ENCODE results near the gene NR6A1. TPM values are rescaled to one million over a fixed set of nuclear protein-coding genes. Genes with fewer than 3 reads are reported as not detected.

Gene NR6A1
- polyA plus RNA-seq, 2 donors = 0.68 to 1.4 TPM

GRCh38 chr9:124809741-124810500 is 38.8 kb upstream of the NR6A1 start:
- 93 to 94% methylated on average over 60 of the region's 60 CpGs for WGBS, 2 donors
- peaks cover 0 to 21% of the 10 kb centered on the region in 2 donors for H3K4me1 ChIP-seq (ENCODE audit: control insufficient read depth in 2 of 2, insufficient read depth in 2 of 2, low read length in 1 of 2)
- no peak overlapping the region for H3K4me3 ChIP-seq (ENCODE audit: low read depth in 1 of 2, low read length in 2 of 2)
- H3K27ac ChIP-seq (ENCODE audit: low read depth in 2 of 2, low read length in 1 of 2) = peak overlapping the region; percentile 66 to 87
- peaks cover 0 to 3% of the 10 kb centered on the region in 2 donors for H3K36me3 ChIP-seq (ENCODE audit: control insufficient read depth in 2 of 2, insufficient read depth in 2 of 2, low read length in 1 of 2)
- H3K9me3 ChIP-seq (ENCODE audit: control insufficient read depth in 2 of 2, insufficient read depth in 1 of 2, low read depth in 1 of 2, low read length in 1 of 2) = no peaks in the 10 kb centered on the region
- no peaks in the 10 kb centered on the region for H3K27me3 ChIP-seq (ENCODE audit: control insufficient read depth in 1 of 2, insufficient read depth in 2 of 2, low read length in 2 of 2)

- Histone ChIP-seq H3K27ac (ENCODE audit: low read depth in 2 of 2, low read length in 1 of 2) (no peak overlapping the region), H3K9me3 (ENCODE audit: control insufficient read depth in 2 of 2, insufficient read depth in 1 of 2, low read depth in 1 of 2, low read length in 1 of 2) (no peaks in the 10 kb centered on the region), H3K4me3 (ENCODE audit: low read depth in 1 of 2, low read length in 2 of 2) (no peak overlapping the region), H3K36me3 (ENCODE audit: control insufficient read depth in 2 of 2, insufficient read depth in 2 of 2, low read length in 1 of 2) (peaks cover 0 to 3% of the 10 kb centered on the region in 2 donors), H3K27me3 (ENCODE audit: control insufficient read depth in 1 of 2, insufficient read depth in 2 of 2, low read length in 2 of 2) (no peaks in the 10 kb centered on the region), H3K4me1 (ENCODE audit: control insufficient read depth in 2 of 2, insufficient read depth in 2 of 2, low read length in 1 of 2) (peaks cover 0 to 21% of the 10 kb centered on the region in 2 donors)
- 90 to 93% methylated on average over 6 of the region's 6 CpGs for WGBS, 2 donors
Observed at GRCh38 chr9:124809211-124809610, 38.1 kb upstream of the NR6A1 start.

GRCh38 chr9:124808246-124808956 is 37.3 kb upstream of the NR6A1 start:
- WGBS, 2 donors = 83 to 88% methylated on average over 12 of the region's 12 CpGs
- Histone ChIP-seq H3K27me3 (ENCODE audit: control insufficient read depth in 1 of 2, insufficient read depth in 2 of 2, low read length in 2 of 2) (no peaks in the 10 kb centered on the region), H3K36me3 (ENCODE audit: control insufficient read depth in 2 of 2, insufficient read depth in 2 of 2, low read length in 1 of 2) (peaks cover 0 to 3% of the 10 kb centered on the region in 2 donors), H3K4me3 (ENCODE audit: low read depth in 1 of 2, low read length in 2 of 2) (no peak overlapping the region), H3K27ac (ENCODE audit: low read depth in 2 of 2, low read length in 1 of 2) (no peak overlapping the region), H3K9me3 (ENCODE audit: control insufficient read depth in 2 of 2, insufficient read depth in 1 of 2, low read depth in 1 of 2, low read length in 1 of 2) (no peaks in the 10 kb centered on the region), H3K4me1 (ENCODE audit: control insufficient read depth in 2 of 2, insufficient read depth in 2 of 2, low read length in 1 of 2) (peaks cover 0 to 20% of the 10 kb centered on the region in 2 donors)

GRCh38 chr9:124805186-124805585 is 34.1 kb upstream of the NR6A1 start:
- Histone ChIP-seq H3K4me3 (ENCODE audit: low read depth in 1 of 2, low read length in 2 of 2) (no peak overlapping the region), H3K27me3 (ENCODE audit: control insufficient read depth in 1 of 2, insufficient read depth in 2 of 2, low read length in 2 of 2) (no peaks in the 10 kb centered on the region), H3K36me3 (ENCODE audit: control insufficient read depth in 2 of 2, insufficient read depth in 2 of 2, low read length in 1 of 2) (peaks cover 0 to 3% of the 10 kb centered on the region in 2 donors), H3K27ac (ENCODE audit: low read depth in 2 of 2, low read length in 1 of 2) (no peak overlapping the region), H3K4me1 (ENCODE audit: control insufficient read depth in 2 of 2, insufficient read depth in 2 of 2, low read length in 1 of 2) (peaks cover 6 to 14% of the 10 kb centered on the region in 2 donors), H3K9me3 (ENCODE audit: control insufficient read depth in 2 of 2, insufficient read depth in 1 of 2, low read depth in 1 of 2, low read length in 1 of 2) (no peaks in the 10 kb centered on the region)
- 44 to 59% methylated on average over 4 of the region's 4 CpGs for WGBS, 2 donors

- no peaks in the 10 kb centered on the region for H3K36me3 ChIP-seq (ENCODE audit: control insufficient read depth in 2 of 2, insufficient read depth in 2 of 2, low read length in 1 of 2)
- peaks cover 12 to 16% of the 10 kb centered on the region in 2 donors for H3K4me1 ChIP-seq (ENCODE audit: control insufficient read depth in 2 of 2, insufficient read depth in 2 of 2, low read length in 1 of 2)
- no peak overlapping the region for H3K27ac ChIP-seq (ENCODE audit: low read depth in 2 of 2, low read length in 1 of 2)
- no peaks in the 10 kb centered on the region for H3K9me3 ChIP-seq (ENCODE audit: control insufficient read depth in 2 of 2, insufficient read depth in 1 of 2, low read depth in 1 of 2, low read length in 1 of 2)
- H3K4me3 ChIP-seq (ENCODE audit: low read depth in 1 of 2, low read length in 2 of 2) = no peak overlapping the region
- 90 to 94% methylated on average over 7 to 8 of the region's 8 CpGs for WGBS, 2 donors
- H3K27me3 ChIP-seq (ENCODE audit: control insufficient read depth in 1 of 2, insufficient read depth in 2 of 2, low read length in 2 of 2) = no peaks in the 10 kb centered on the region
Observed at GRCh38 chr9:124803911-124804310, 32.8 kb upstream of the NR6A1 start.

- no peaks in the 10 kb centered on the region for H3K36me3 ChIP-seq (ENCODE audit: control insufficient read depth in 2 of 2, insufficient read depth in 2 of 2, low read length in 1 of 2)
- 59 to 70% methylated on average over 3 of the region's 3 CpGs for WGBS, 2 donors
Observed at GRCh38 chr9:124802426-124802825, 31.3 kb upstream of the NR6A1 start.

GRCh38 chr9:124801356-124801755 is 30.2 kb upstream of the NR6A1 start:
- no peaks in the 10 kb centered on the region for H3K27me3 ChIP-seq (ENCODE audit: control insufficient read depth in 1 of 2, insufficient read depth in 2 of 2, low read length in 2 of 2)
- H3K4me3 ChIP-seq (ENCODE audit: low read depth in 1 of 2, low read length in 2 of 2) = no peak overlapping the region
- no peaks in the 10 kb centered on the region for H3K36me3 ChIP-seq (ENCODE audit: control insufficient read depth in 2 of 2, insufficient read depth in 2 of 2, low read length in 1 of 2)
- peaks cover 12 to 16% of the 10 kb centered on the region in 2 donors for H3K4me1 ChIP-seq (ENCODE audit: control insufficient read depth in 2 of 2, insufficient read depth in 2 of 2, low read length in 1 of 2)
- H3K27ac ChIP-seq (ENCODE audit: low read depth in 2 of 2, low read length in 1 of 2) = peak overlapping the region in 1 of 2 donors; percentile 61
- 88 to 95% methylated on average over 6 of the region's 6 CpGs for WGBS, 2 donors
- H3K9me3 ChIP-seq (ENCODE audit: control insufficient read depth in 2 of 2, insufficient read depth in 1 of 2, low read depth in 1 of 2, low read length in 1 of 2) = no peaks in the 10 kb centered on the region

More at GRCh38 chr9:124802426-124802825, 31.3 kb upstream of the NR6A1 start:
- Histone ChIP-seq H3K4me1 (ENCODE audit: control insufficient read depth in 2 of 2, insufficient read depth in 2 of 2, low read length in 1 of 2) (peaks cover 12 to 16% of the 10 kb centered on the region in 2 donors), H3K27me3 (ENCODE audit: control insufficient read depth in 1 of 2, insufficient read depth in 2 of 2, low read length in 2 of 2) (no peaks in the 10 kb centered on the region), H3K4me3 (ENCODE audit: low read depth in 1 of 2, low read length in 2 of 2) (no peak overlapping the region), H3K27ac (ENCODE audit: low read depth in 2 of 2, low read length in 1 of 2) (no peak overlapping the region), H3K9me3 (ENCODE audit: control insufficient read depth in 2 of 2, insufficient read depth in 1 of 2, low read depth in 1 of 2, low read length in 1 of 2) (no peaks in the 10 kb centered on the region)

GRCh38 chr9:124800306-124801259 is 29.5 kb upstream of the NR6A1 start:
- no peaks in the 10 kb centered on the region for H3K9me3 ChIP-seq (ENCODE audit: control insufficient read depth in 2 of 2, insufficient read depth in 1 of 2, low read depth in 1 of 2, low read length in 1 of 2)
- peak overlapping the region; percentile 7 to 61 for H3K27ac ChIP-seq (ENCODE audit: low read depth in 2 of 2, low read length in 1 of 2)
- no peaks in the 10 kb centered on the region for H3K36me3 ChIP-seq (ENCODE audit: control insufficient read depth in 2 of 2, insufficient read depth in 2 of 2, low read length in 1 of 2)
- no peaks in the 10 kb centered on the region for H3K27me3 ChIP-seq (ENCODE audit: control insufficient read depth in 1 of 2, insufficient read depth in 2 of 2, low read length in 2 of 2)
- H3K4me1 ChIP-seq (ENCODE audit: control insufficient read depth in 2 of 2, insufficient read depth in 2 of 2, low read length in 1 of 2) = peaks cover 15 to 16% of the 10 kb centered on the region in 2 donors
- WGBS, 2 donors = 20 to 31% methylated on average over 15 of the region's 15 CpGs
- H3K4me3 ChIP-seq (ENCODE audit: low read depth in 1 of 2, low read length in 2 of 2) = no peak overlapping the region

Data from esophagus (tissue), 2 donors.